HepG2 (cell line): ENCODE data around the gene PYCR2. TPM values are rescaled to one million over a fixed set of nuclear protein-coding genes. Genes with fewer than 3 reads are reported as not detected.

Source experiments
- ATF4 ChIP-seq, 2 experiments: fragments of 450-650 bp in 1 of 2; sonication (generic) in 1 of 2; formaldehyde crosslinking; IDR thresholded peaks; 2 replicates each; pipeline versions ENCODE4 v1.5.0 to v1.8.0; 2020 to 2022; ENCODE audit warnings: mild to moderate bottlenecking in 1 of 2, missing genetic modification reagents in 1 of 2
- BRD4 ChIP-seq: sonication (generic); formaldehyde crosslinking; IDR thresholded peaks from 2 replicates; pipeline ENCODE4 v1.4.0; 2020; ENCODE audit warnings: missing genetic modification reagents
- DRAP1 ChIP-seq: IDR thresholded peaks from 2 replicates; pipeline ENCODE4 v1.6.1; 2016; ENCODE audit warnings: missing genetic modification reagents, missing compliant biosample characterization
- GATAD1 ChIP-seq: IDR thresholded peaks from 2 replicates; pipeline ENCODE4 v1.6.1; 2016; ENCODE audit warnings: missing genetic modification reagents, missing compliant biosample characterization
- HMG20A ChIP-seq: IDR thresholded peaks from 2 replicates; pipeline ENCODE4 v1.6.1; 2016; ENCODE audit warnings: borderline replicate concordance
- HNRNPL ChIP-seq: fragments of 200-400 bp; formaldehyde crosslinking; IDR thresholded peaks from 2 replicates; pipeline ENCODE4 v1.6.1; 2017; ENCODE audit warnings: mild to moderate bottlenecking, low read depth, low read length
- HOXA3 ChIP-seq: sonication (generic); formaldehyde crosslinking; IDR thresholded peaks from 2 replicates; pipeline ENCODE4 v1.5.0; 2020; ENCODE audit warnings: missing genetic modification reagents
- MAFF ChIP-seq: IDR thresholded peaks from 2 replicates; pipeline ENCODE4 v1.6.1; 2011; ENCODE audit warnings: low read depth, low read length, improper control_type of control experiment
- MEIS2 ChIP-seq: sonication (generic); formaldehyde crosslinking; IDR thresholded peaks from 2 replicates; pipeline ENCODE4 v1.9.0; 2021; ENCODE audit warnings: mild to moderate bottlenecking, missing genetic modification reagents
- MTF1 ChIP-seq: sonication (generic); formaldehyde crosslinking; IDR thresholded peaks from 2 replicates; pipeline ENCODE4 v1.5.0; 2020; ENCODE audit warnings: missing genetic modification reagents
- MXI1 ChIP-seq: IDR thresholded peaks from 3 replicates; pipeline ENCODE4 v1.6.1; 2012; ENCODE audit warnings: low read depth, low read length, inconsistent platforms, borderline replicate concordance
- NFYB ChIP-seq: sonication (generic); formaldehyde crosslinking; IDR thresholded peaks from 2 replicates; pipeline ENCODE4 v1.4.0; 2020; ENCODE audit warnings: missing genetic modification reagents
- NFYC ChIP-seq: IDR thresholded peaks from 2 replicates; pipeline ENCODE4 v1.6.1; 2016; ENCODE audit warnings: missing genetic modification reagents, missing compliant biosample characterization
- PAX8 ChIP-seq: sonication (generic); formaldehyde crosslinking; IDR thresholded peaks from 2 replicates; pipeline ENCODE4 v1.8.0; 2022; ENCODE audit warnings: mild to moderate bottlenecking, missing genetic modification reagents, borderline replicate concordance
- SOX13 ChIP-seq, 3 experiments: fragments of 450-650 bp in 1 of 3; sonication (generic) in 1 of 3; formaldehyde crosslinking in 1 of 3; IDR thresholded peaks in 2 of 3; conservative IDR thresholded peaks in 1 of 3; 2 replicates each; pipeline versions ENCODE4 v1.5.0 to v1.6.1; 2016 to 2020; ENCODE audit warnings: antibody characterized with exemption in 1 of 3, mild to moderate bottlenecking in 1 of 3, missing compliant biosample characterization in 1 of 3, missing genetic modification reagents in 1 of 3, moderate library complexity in 1 of 3
- SP5 ChIP-seq: IDR thresholded peaks from 2 replicates; pipeline ENCODE4 v1.6.1; 2016; ENCODE audit warnings: low read depth, borderline replicate concordance
- ZFP41 ChIP-seq: sonication (generic); formaldehyde crosslinking; IDR thresholded peaks from 2 replicates; pipeline ENCODE4 v1.4.0; 2020; ENCODE audit warnings: mild to moderate bottlenecking, missing genetic modification reagents, borderline replicate concordance
- ZNF329 ChIP-seq: sonication (generic); formaldehyde crosslinking; IDR thresholded peaks from 2 replicates; pipeline ENCODE4 v1.9.0; 2021; ENCODE audit warnings: low read depth, mild to moderate bottlenecking, missing genetic modification reagents
- ZNF614 ChIP-seq: IDR thresholded peaks from 2 replicates; pipeline ENCODE4 v1.6.1; 2018; ENCODE audit warnings: missing biosample characterization, missing genetic modification reagents, inconsistent platforms, borderline replicate concordance
- ZNF7 ChIP-seq: IDR thresholded peaks from 2 replicates; pipeline ENCODE4 v1.6.1; 2016; ENCODE audit warnings: missing biosample characterization, missing genetic modification reagents
- polyA plus RNA-seq, 8 experiments: library from polyadenylated mRNA; depleted of rRNA in 3 of 8; stranded (reverse) in 7 of 8; unstranded in 1 of 8; fragments of >200 nt; fragmentation: Illumina TruSeq in 4 of 8; extraction: Trizol in 4 of 8; gene quantifications; 2 replicates each; pipeline versions ENCODE4 v1.2.1 to v1.2.3, GENCODE V29; 2011 to 2016; ENCODE audit warnings: low read depth in 4 of 8, missing spikeins in 1 of 8, mixed read lengths in 1 of 8; ENCODE audit not compliant: insufficient read depth in 1 of 8
- total RNA-seq, 5 experiments: library from RNA; depleted of rRNA; stranded (reverse); fragments of >200 nt; fragmentation: Illumina TruSeq; extraction: Trizol; gene quantifications; 2 replicates each; pipeline ENCODE4 v1.2.3, GENCODE V29; 2016; ENCODE audit warnings: low read depth in 1 of 5
- TF ChIP-seq, protein P1 (sequence below): IDR thresholded peaks from 2 replicates; pipeline ENCODE4 v1.4.0; 2020; ENCODE audit warnings: mild to moderate bottlenecking, missing genetic modification reagents
- TF ChIP-seq, protein P2 (sequence below): IDR thresholded peaks from 2 replicates; pipeline ENCODE4 v1.6.1; 2016; ENCODE audit warnings: control low read depth
- TF ChIP-seq, protein P3 (sequence below): sonication (generic); formaldehyde crosslinking; IDR thresholded peaks from 2 replicates; pipeline ENCODE4 v1.4.0; 2020; ENCODE audit warnings: missing genetic modification reagents; ENCODE audit errors: not compliant biosample characterization

PYCR2 gene
- total and polyA plus RNA-seq, 2 of the 13 experiments (the other 11 are each of a cell fraction or from before 2014, with no cell fraction given): 47.2 to 47.8 TPM

- TF ChIP-seq ATF4 (CRISPR knock-in tag; IDR thresholded peaks at IDR 0.05): no peak
- TF ChIP-seq HOXA3 (CRISPR knock-in tag): peak; percentile 40; the same call in 1 of the 2 replicates
- TF ChIP-seq, protein P1, sequence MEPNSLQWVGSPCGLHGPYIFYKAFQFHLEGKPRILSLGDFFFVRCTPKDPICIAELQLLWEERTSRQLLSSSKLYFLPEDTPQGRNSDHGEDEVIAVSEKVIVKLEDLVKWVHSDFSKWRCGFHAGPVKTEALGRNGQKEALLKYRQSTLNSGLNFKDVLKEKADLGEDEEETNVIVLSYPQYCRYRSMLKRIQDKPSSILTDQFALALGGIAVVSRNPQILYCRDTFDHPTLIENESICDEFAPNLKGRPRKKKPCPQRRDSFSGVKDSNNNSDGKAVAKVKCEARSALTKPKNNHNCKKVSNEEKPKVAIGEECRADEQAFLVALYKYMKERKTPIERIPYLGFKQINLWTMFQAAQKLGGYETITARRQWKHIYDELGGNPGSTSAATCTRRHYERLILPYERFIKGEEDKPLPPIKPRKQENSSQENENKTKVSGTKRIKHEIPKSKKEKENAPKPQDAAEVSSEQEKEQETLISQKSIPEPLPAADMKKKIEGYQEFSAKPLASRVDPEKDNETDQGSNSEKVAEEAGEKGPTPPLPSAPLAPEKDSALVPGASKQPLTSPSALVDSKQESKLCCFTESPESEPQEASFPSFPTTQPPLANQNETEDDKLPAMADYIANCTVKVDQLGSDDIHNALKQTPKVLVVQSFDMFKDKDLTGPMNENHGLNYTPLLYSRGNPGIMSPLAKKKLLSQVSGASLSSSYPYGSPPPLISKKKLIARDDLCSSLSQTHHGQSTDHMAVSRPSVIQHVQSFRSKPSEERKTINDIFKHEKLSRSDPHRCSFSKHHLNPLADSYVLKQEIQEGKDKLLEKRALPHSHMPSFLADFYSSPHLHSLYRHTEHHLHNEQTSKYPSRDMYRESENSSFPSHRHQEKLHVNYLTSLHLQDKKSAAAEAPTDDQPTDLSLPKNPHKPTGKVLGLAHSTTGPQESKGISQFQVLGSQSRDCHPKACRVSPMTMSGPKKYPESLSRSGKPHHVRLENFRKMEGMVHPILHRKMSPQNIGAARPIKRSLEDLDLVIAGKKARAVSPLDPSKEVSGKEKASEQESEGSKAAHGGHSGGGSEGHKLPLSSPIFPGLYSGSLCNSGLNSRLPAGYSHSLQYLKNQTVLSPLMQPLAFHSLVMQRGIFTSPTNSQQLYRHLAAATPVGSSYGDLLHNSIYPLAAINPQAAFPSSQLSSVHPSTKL (CRISPR knock-in tag): peak; percentile 45; the same call in 1 of the 2 replicates
- TF ChIP-seq ZNF329 (CRISPR knock-in tag): no peak
- TF ChIP-seq HMG20A (CRISPR knock-in tag): peak; percentile 22; the same call in 1 of the 2 replicates
- TF ChIP-seq NFYC: peak; percentile 50
- TF ChIP-seq, protein P2, sequence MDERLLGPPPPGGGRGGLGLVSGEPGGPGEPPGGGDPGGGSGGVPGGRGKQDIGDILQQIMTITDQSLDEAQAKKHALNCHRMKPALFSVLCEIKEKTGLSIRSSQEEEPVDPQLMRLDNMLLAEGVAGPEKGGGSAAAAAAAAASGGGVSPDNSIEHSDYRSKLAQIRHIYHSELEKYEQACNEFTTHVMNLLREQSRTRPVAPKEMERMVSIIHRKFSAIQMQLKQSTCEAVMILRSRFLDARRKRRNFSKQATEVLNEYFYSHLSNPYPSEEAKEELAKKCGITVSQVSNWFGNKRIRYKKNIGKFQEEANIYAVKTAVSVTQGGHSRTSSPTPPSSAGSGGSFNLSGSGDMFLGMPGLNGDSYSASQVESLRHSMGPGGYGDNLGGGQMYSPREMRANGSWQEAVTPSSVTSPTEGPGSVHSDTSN (CRISPR knock-in tag): peak; percentile 37; the same call in 1 of the 2 replicates
- TF ChIP-seq MEIS2 (CRISPR knock-in tag): 0 out of 2 replicates have a peak, but pooled peaks have one; percentile 22
- TF ChIP-seq DRAP1: peak; percentile 51
- TF ChIP-seq MTF1: no peak
- no peak for TF ChIP-seq ZFP41 (CRISPR knock-in tag)
- peak; percentile 48; the same call in 1 of the 2 replicates for TF ChIP-seq SP5
- TF ChIP-seq GATAD1 (CRISPR knock-in tag): no peak
- no peak for TF ChIP-seq MAFF
- TF ChIP-seq BRD4: no peak
- TF ChIP-seq HNRNPL: 0 out of 2 replicates have a peak, but pooled peaks have one; percentile 18
- TF ChIP-seq PAX8 (CRISPR knock-in tag): no peak
- TF ChIP-seq ZNF7 (CRISPR knock-in tag): no peak
- TF ChIP-seq MXI1: 0 out of 3 replicates have a peak, but pooled peaks have one; percentile 15
- TF ChIP-seq, protein P3, sequence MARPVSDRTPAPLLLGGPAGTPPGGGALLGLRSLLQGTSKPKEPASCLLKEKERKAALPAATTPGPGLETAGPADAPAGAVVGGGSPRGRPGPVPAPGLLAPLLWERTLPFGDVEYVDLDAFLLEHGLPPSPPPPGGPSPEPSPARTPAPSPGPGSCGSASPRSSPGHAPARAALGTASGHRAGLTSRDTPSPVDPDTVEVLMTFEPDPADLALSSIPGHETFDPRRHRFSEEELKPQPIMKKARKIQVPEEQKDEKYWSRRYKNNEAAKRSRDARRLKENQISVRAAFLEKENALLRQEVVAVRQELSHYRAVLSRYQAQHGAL: peak; percentile 38
- 0 out of 2 replicates have a peak, but pooled peaks have one; percentile 15 for TF ChIP-seq ZNF614 (CRISPR knock-in tag)
- TF ChIP-seq NFYB (CRISPR knock-in tag): 0 out of 2 replicates have a peak, but pooled peaks have one; percentile 29
- TF ChIP-seq SOX13 (IDR thresholded peaks at IDR 0.05): no peak
- TF ChIP-seq SOX13 (CRISPR knock-in tag; conservative IDR thresholded peaks at IDR 0.05 in 1 of 2, IDR thresholded peaks at IDR 0.05 in 1 of 2): peak in 1 of 2 experiments; percentile 41; a peak in 1 of 4 replicates
These were observed 27.0 kb downstream of the PYCR2 start (continued) for GRCh38 chr1:225896937-225897549.
